ENCODE data around the gene ORAI3.

The ORAI3 gene

DNA sequence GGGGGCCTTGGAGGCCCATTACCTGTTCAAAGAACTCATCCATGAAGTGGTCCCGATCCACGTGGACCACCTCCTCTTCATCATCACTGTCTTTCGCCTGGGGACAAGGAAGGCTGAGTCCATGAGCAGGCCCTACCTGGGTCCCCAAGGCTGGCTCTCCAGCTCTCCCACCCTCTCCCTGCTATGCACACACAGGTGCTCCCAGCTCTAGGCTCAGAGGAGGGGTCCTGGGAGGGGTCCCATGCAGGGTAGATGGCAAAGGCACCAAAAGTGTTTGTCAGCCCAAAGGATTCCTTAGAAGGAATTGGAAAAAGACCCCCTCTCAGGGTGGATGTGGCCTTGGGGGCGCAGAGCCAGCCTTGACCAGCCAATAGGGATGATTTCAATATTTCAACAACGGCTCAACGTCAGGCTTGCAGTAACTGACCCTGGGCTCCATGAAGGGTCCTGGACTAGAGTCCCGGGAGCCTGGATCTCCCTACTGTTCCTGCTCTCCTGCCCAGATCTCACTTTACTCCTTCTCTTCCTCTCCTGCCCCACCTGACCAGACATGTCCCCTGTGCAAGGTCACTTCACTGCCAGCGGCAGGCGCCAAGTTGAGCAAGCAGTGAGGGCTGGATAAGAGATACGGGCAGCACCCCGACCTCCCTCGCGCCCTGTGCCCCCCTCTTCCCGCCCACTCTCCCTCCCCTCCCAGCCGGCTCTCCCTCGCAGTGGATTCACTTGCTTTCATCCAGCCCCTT, 52.8 kb downstream of the ORAI3 start:
- Histone ChIP-seq H3K36me3 (peaks cover 4% of the 10 kb centered on the region; the same call in 1 of the 2 replicates), H3K27ac (peak overlapping the region; percentile 87), H3K9me3 (ENCODE audit: severe bottlenecking) (no peaks in the 10 kb centered on the region), H3K4me3 (ENCODE audit: low read depth, low read length) (no peak overlapping the region), H3K27me3 (ENCODE audit: insufficient read depth, low read depth, severe bottlenecking) (no peaks in the 10 kb centered on the region)
- TF ChIP-seq, protein P1, sequence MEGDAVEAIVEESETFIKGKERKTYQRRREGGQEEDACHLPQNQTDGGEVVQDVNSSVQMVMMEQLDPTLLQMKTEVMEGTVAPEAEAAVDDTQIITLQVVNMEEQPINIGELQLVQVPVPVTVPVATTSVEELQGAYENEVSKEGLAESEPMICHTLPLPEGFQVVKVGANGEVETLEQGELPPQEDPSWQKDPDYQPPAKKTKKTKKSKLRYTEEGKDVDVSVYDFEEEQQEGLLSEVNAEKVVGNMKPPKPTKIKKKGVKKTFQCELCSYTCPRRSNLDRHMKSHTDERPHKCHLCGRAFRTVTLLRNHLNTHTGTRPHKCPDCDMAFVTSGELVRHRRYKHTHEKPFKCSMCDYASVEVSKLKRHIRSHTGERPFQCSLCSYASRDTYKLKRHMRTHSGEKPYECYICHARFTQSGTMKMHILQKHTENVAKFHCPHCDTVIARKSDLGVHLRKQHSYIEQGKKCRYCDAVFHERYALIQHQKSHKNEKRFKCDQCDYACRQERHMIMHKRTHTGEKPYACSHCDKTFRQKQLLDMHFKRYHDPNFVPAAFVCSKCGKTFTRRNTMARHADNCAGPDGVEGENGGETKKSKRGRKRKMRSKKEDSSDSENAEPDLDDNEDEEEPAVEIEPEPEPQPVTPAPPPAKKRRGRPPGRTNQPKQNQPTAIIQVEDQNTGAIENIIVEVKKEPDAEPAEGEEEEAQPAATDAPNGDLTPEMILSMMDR (IDR thresholded peaks at IDR 0.05; ENCODE audit: low read depth, low read length) = no peak
- DNase-seq = no peak

DNA sequence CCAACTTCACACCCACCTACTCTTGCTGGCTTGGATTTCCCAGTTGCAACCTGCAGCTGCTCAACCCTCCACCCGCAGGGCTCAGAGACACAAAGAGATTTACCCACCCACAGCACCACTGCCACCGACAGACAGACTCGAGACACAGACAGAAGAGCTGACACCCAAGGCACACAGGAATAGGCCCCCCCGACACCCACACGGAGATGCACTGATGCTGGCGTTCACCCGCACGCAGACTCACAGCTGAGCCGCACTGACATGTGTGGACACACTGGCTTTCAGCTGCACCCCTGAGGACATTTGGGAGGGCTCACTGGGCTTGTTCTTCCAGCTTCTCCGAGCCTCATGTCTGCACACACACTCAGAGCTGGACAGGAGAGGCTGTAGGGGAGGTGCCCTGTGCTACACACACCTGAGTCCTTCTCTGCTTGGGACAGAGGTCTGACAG, 53.4 kb downstream of the ORAI3 start:
- no peaks in the 10 kb centered on the region for H3K27me3 ChIP-seq (ENCODE audit: insufficient read depth, low read depth, severe bottlenecking)
- DNase-seq = no peak
- peak overlapping the region; percentile 87 for H3K27ac ChIP-seq
- TF ChIP-seq, protein P1 (IDR thresholded peaks at IDR 0.05; ENCODE audit: low read depth, low read length) = no peak
- H3K36me3 ChIP-seq = peaks cover 4% of the 10 kb centered on the region; the same call in 1 of the 2 replicates
- H3K9me3 ChIP-seq (ENCODE audit: severe bottlenecking) = no peaks in the 10 kb centered on the region
- no peak overlapping the region for H3K4me3 ChIP-seq (ENCODE audit: low read depth, low read length)

DNA sequence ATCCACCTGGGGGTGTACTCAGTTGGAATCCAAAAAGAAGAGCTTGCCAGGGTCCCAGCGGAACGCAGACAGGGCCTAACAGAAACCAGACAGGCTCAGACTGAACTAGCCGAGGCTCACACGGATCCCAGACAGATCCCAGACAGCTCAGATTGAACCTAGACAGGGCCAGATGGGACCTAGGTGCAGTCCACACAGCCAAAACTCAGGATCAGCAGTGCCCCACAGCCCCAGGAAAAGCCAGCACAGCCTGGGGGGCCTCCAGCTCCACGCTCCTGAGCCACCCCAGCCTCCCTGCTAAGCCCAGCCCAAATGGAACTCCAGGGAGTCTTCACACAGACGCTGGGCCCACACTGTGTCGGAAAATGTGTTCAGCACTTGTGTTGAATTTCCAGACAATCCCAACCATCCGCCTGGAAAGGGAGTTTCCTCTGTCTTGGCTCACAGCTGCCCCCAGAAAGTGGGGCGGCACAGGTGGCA, 54.0 kb downstream of the ORAI3 start:
- DNase-seq = peak; percentile 67
- peak overlapping the region; percentile 87 for H3K27ac ChIP-seq
- TF ChIP-seq, protein P1 (IDR thresholded peaks at IDR 0.05; ENCODE audit: low read depth, low read length) = no peak

DNA sequence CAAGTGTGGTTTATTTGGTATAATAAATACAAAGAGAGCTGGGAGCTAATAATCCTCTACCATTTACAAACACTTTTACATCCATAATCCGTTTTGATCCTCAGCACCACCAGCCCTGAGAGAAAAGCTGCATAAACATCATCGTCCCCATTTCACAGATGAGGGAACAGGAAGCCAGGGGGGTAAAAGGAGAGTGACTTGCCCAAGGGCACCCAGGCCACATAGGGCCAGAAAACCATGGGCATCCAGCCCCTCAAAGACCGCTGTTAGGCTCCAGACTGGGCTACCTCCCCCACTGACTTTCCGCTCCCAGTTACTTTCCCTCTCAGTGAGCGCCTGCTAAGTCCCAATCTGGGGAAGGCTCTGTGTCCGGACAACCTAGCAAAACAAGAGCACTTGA, 54.9 kb downstream of the ORAI3 start:
- Histone ChIP-seq H3K9me3 (ENCODE audit: severe bottlenecking) (no peaks in the 10 kb centered on the region), H3K36me3 (peaks cover 4% of the 10 kb centered on the region; the same call in 1 of the 2 replicates), H3K27ac (peak overlapping the region; percentile 87), H3K4me3 (ENCODE audit: low read depth, low read length) (no peak overlapping the region), H3K27me3 (ENCODE audit: insufficient read depth, low read depth, severe bottlenecking) (no peaks in the 10 kb centered on the region)
- TF ChIP-seq, protein P1 (IDR thresholded peaks at IDR 0.05; ENCODE audit: low read depth, low read length) = no peak
- DNase-seq = no peak

More for the DNA sequence above, 54.0 kb downstream of the ORAI3 start:
- Histone ChIP-seq H3K27me3 (ENCODE audit: insufficient read depth, low read depth, severe bottlenecking) (no peaks in the 10 kb centered on the region), H3K9me3 (ENCODE audit: severe bottlenecking) (no peaks in the 10 kb centered on the region), H3K4me3 (ENCODE audit: low read depth, low read length) (no peak overlapping the region), H3K36me3 (peaks cover 4% of the 10 kb centered on the region; the same call in 1 of the 2 replicates)

Data from WERI-Rb-1 (cell line).